ENCODE data around the gene LRP1B. TPM values are rescaled to one million over a fixed set of nuclear protein-coding genes. Genes with fewer than 3 reads are reported as not detected.

LRP1B gene
- total and polyA plus RNA-seq, 2 donors from 2014 or later: 0.69 to 1.2 TPM

DNA sequence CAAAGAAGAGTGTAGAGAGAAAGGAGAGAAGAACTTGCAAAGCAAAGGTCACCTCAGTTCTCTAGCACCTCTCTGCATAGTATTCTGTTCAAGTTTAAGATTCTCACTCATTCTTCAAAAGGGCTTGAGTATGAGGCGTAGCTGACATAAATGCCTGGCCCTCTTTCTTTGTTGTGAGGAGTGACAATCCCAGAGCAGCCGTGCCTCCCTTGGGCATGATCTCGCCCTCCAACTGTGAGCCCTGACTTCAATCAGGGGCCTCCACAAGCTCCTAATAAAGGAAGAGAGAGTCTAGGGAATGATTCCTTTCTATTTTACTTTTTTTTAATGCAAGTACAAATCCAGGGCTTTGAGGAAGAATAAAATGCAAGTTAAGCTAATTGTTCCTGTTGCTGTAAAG, 402.7 kb downstream of the LRP1B start:
- Histone ChIP-seq H3K4me1 (ENCODE audit: control insufficient read depth in 2 of 3, insufficient read depth in 2 of 3, low read depth in 1 of 3, low read length in 3 of 3) (no peaks in the 10 kb centered on the region), H3K27me3 (ENCODE audit: control insufficient read depth, insufficient read depth, low read length) (no peaks in the 10 kb centered on the region), H3K36me3 (ENCODE audit: control insufficient read depth in 2 of 3, insufficient read depth in 3 of 3, low read length in 3 of 3) (no peaks in the 10 kb centered on the region), H3K4me3 (ENCODE audit: low read length in 3 of 3) (no peak overlapping the region), H3K9ac (ENCODE audit: low read length in 3 of 3) (no peak overlapping the region), H3K9me3 (ENCODE audit: control insufficient read depth in 2 of 3, insufficient read depth in 1 of 3, low read length in 3 of 3) (no peaks in the 10 kb centered on the region), H3K27ac (ENCODE audit: low read depth in 2 of 2, low read length in 2 of 2) (no peak overlapping the region)
- FAIRE-seq (no peak), DNase-seq (no peak)
- intact Hi-C loops (cut with DNase I): no loop called here
- TF ChIP-seq, protein P1, sequence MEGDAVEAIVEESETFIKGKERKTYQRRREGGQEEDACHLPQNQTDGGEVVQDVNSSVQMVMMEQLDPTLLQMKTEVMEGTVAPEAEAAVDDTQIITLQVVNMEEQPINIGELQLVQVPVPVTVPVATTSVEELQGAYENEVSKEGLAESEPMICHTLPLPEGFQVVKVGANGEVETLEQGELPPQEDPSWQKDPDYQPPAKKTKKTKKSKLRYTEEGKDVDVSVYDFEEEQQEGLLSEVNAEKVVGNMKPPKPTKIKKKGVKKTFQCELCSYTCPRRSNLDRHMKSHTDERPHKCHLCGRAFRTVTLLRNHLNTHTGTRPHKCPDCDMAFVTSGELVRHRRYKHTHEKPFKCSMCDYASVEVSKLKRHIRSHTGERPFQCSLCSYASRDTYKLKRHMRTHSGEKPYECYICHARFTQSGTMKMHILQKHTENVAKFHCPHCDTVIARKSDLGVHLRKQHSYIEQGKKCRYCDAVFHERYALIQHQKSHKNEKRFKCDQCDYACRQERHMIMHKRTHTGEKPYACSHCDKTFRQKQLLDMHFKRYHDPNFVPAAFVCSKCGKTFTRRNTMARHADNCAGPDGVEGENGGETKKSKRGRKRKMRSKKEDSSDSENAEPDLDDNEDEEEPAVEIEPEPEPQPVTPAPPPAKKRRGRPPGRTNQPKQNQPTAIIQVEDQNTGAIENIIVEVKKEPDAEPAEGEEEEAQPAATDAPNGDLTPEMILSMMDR (IDR thresholded peaks at IDR 0.05; ENCODE audit: borderline replicate concordance, extremely low read depth, insufficient read depth): no peak

DNA sequence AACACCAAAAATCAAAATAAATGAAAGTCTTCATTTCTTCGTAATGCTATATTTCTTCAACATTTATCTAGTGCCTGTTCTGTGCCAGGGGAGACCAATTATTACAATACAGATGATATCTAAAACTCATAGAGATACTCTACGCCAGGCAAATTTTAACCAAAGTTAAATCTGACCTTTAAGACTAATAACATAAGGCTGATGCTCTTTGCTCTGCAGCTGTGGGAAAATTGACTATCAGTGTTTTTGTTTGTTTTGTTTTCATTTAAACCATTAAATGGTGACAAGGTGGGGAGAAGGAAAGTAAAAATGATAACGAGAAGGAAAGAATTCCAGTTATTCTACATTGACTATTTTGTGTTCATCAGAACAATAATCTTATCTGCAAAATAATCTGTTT, 406.4 kb downstream of the LRP1B start:
- Histone ChIP-seq H3K9me3 (ENCODE audit: control insufficient read depth in 2 of 3, insufficient read depth in 1 of 3, low read length in 3 of 3) (no peaks in the 10 kb centered on the region), H3K4me3 (ENCODE audit: low read length in 3 of 3) (no peak overlapping the region), H3K36me3 (ENCODE audit: control insufficient read depth in 2 of 3, insufficient read depth in 3 of 3, low read length in 3 of 3) (no peaks in the 10 kb centered on the region), H3K9ac (ENCODE audit: low read length in 3 of 3) (no peak overlapping the region), H3K27ac (ENCODE audit: low read depth in 2 of 2, low read length in 2 of 2) (no peak overlapping the region), H3K27me3 (ENCODE audit: control insufficient read depth, insufficient read depth, low read length) (no peaks in the 10 kb centered on the region), H3K4me1 (ENCODE audit: control insufficient read depth in 2 of 3, insufficient read depth in 2 of 3, low read depth in 1 of 3, low read length in 3 of 3) (no peaks in the 10 kb centered on the region)
- DNase-seq (no peak), FAIRE-seq (no peak)
- intact Hi-C loops (cut with DNase I): no loop called here
- TF ChIP-seq, protein P1 (IDR thresholded peaks at IDR 0.05; ENCODE audit: borderline replicate concordance, extremely low read depth, insufficient read depth): no peak

DNA sequence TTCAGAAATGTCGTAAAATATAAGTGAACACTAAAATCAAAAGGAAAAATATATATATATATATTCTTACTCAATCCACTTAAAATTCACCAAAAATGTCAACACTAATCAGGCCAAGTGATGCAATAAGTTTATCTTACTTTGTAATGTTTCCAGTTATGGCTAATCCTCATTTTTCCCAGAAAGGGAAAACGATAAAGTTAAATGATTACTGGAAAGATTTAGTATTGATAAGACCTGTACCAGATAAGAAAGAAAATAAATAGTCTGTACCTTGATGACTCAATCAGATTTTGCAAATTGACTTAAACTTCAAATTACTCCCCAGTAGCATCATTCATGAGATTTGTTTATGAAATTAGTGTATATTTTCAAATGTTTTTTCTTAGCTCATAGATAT, 407.0 kb downstream of the LRP1B start:
- intact Hi-C loops (cut with DNase I): no loop called here

More for the DNA sequence above, 407.0 kb downstream of the LRP1B start:
- TF ChIP-seq, protein P1 (IDR thresholded peaks at IDR 0.05; ENCODE audit: borderline replicate concordance, extremely low read depth, insufficient read depth): no peak
- H3K36me3 ChIP-seq (ENCODE audit: control insufficient read depth in 2 of 3, insufficient read depth in 3 of 3, low read length in 3 of 3): no peaks in the 10 kb centered on the region
- no peak overlapping the region for H3K9ac ChIP-seq (ENCODE audit: low read length in 3 of 3)
- H3K27ac ChIP-seq (ENCODE audit: low read depth in 2 of 2, low read length in 2 of 2): no peak overlapping the region
- no peaks in the 10 kb centered on the region for H3K9me3 ChIP-seq (ENCODE audit: control insufficient read depth in 2 of 3, insufficient read depth in 1 of 3, low read length in 3 of 3)
- H3K4me1 ChIP-seq (ENCODE audit: control insufficient read depth in 2 of 3, insufficient read depth in 2 of 3, low read depth in 1 of 3, low read length in 3 of 3): no peaks in the 10 kb centered on the region
- no peaks in the 10 kb centered on the region for H3K27me3 ChIP-seq (ENCODE audit: control insufficient read depth, insufficient read depth, low read length)
- DNase-seq (no peak), FAIRE-seq (no peak)
- H3K4me3 ChIP-seq (ENCODE audit: low read length in 3 of 3): no peak overlapping the region
